Coronary artery (tissue), 2 donors: Measurements from ENCODE around the gene TTC39B.

Source experiments
- DNase-seq: peaks from one replicate; pipeline ENCODE4 v3.0.0-alpha.2; 2017; ENCODE audit warnings: low spot score
- H3K27ac ChIP-seq, 2 donors: fragments of 200-600 bp; sonication (generic); one replicate each; pipeline ENCODE4 v1.5.1; 2016 to 2019
- H3K4me3 ChIP-seq: fragments of 200-600 bp; sonication (generic); 2 replicates; pipeline ENCODE4 v1.5.1; 2016; ENCODE audit warnings: mild to moderate bottlenecking, moderate library complexity
- CTCF ChIP-seq: fragments of 200-600 bp; sonication (generic); IDR thresholded peaks from one replicate; pipeline ENCODE4 v1.5.1; 2019; ENCODE audit warnings: antibody characterized with exemption

Gene TTC39B

GRCh38 chr9:15278839-15279238, 28.2 kb downstream of the TTC39B start:
- Histone ChIP-seq H3K27ac (no peak overlapping the region), H3K4me3 (no peak overlapping the region)
- TF ChIP-seq CTCF = no peak
- no peak for DNase-seq

GRCh38 chr9:15278091-15278687, 28.8 kb downstream of the TTC39B start:
- TF ChIP-seq CTCF = no peak
- DNase-seq = no peak
- Histone ChIP-seq H3K4me3 (no peak overlapping the region), H3K27ac (no peak overlapping the region)

GRCh38 chr9:15277400-15278090, 29.5 kb downstream of the TTC39B start:
- DNase-seq = no peak
- no peak for TF ChIP-seq CTCF
- Histone ChIP-seq H3K27ac (no peak overlapping the region), H3K4me3 (no peak overlapping the region)

GRCh38 chr9:15276328-15276938, 30.6 kb downstream of the TTC39B start:
- DNase-seq = no peak
- no peak for TF ChIP-seq CTCF
- Histone ChIP-seq H3K4me3 (no peak overlapping the region), H3K27ac (no peak overlapping the region)

- H3K27ac ChIP-seq = no peak overlapping the region
- no peak for DNase-seq
- TF ChIP-seq CTCF = no peak
- no peak overlapping the region for H3K4me3 ChIP-seq
Measured at GRCh38 chr9:15274425-15274824, 32.6 kb downstream of the TTC39B start.

- no peak overlapping the region for H3K27ac ChIP-seq
- TF ChIP-seq CTCF = no peak
- H3K4me3 ChIP-seq = no peak overlapping the region
- DNase-seq = no peak
Measured at GRCh38 chr9:15272377-15272928, 34.6 kb downstream of the TTC39B start.
